PFSK-1 (cell line): ENCODE measurements around the gene LUZP2.

Source experiments
- FOXP2 ChIP-seq: optimal IDR thresholded peaks from 2 replicates; pipeline ENCODE3; 2011; ENCODE audit warnings: borderline replicate concordance, control low read depth, inconsistent platforms; ENCODE audit not compliant: insufficient read depth; ENCODE audit errors: extremely low read length, extremely low read depth
- POLR2AphosphoS5 ChIP-seq: IDR thresholded peaks from 2 replicates; pipeline ENCODE4 v1.6.1; 2012; ENCODE audit warnings: low read depth, mild to moderate bottlenecking, control low read depth, low read length, moderate library complexity
- REST ChIP-seq, 2 experiments: IDR thresholded peaks; 2 replicates each; pipeline versions ENCODE4 v1.6.1 to v1.8.0; 2011 to 2012; ENCODE audit warnings: low read depth in 2 of 2, low read length in 2 of 2, control low read depth in 1 of 2, inconsistent platforms in 1 of 2, mild to moderate bottlenecking in 1 of 2, moderate library complexity in 1 of 2; ENCODE audit not compliant: insufficient read depth in 1 of 2
- SIN3A ChIP-seq: IDR thresholded peaks from 2 replicates; pipeline ENCODE4 v1.6.1; 2012; ENCODE audit warnings: mild to moderate bottlenecking, low read length, moderate library complexity, borderline replicate concordance; ENCODE audit not compliant: insufficient read depth
- TAF1 ChIP-seq: IDR thresholded peaks from 2 replicates; pipeline ENCODE4 v1.6.1; 2012; ENCODE audit warnings: low read length, control low read depth, borderline replicate concordance; ENCODE audit not compliant: insufficient read depth

Gene LUZP2

GRCh38 chr11:24760681-24761080, 263.8 kb downstream of the LUZP2 start:
- TF ChIP-seq FOXP2 (no peak), SIN3A (no peak), POLR2AphosphoS5 (no peak)

- TF ChIP-seq TAF1: no peak
- no peak for TF ChIP-seq POLR2AphosphoS5
- no peak for TF ChIP-seq SIN3A
- no peak for TF ChIP-seq FOXP2
- no peak for TF ChIP-seq REST (IDR thresholded peaks at IDR 0.05; ENCODE audit: insufficient read depth in 1 of 2, low read depth in 2 of 2, low read length in 2 of 2)
Observed at GRCh38 chr11:24762076-24762475, 265.2 kb downstream of the LUZP2 start.

- TF ChIP-seq TAF1 (no peak), POLR2AphosphoS5 (no peak), REST (IDR thresholded peaks at IDR 0.05; ENCODE audit: insufficient read depth in 1 of 2, low read depth in 2 of 2, low read length in 2 of 2) (no peak), FOXP2 (no peak), SIN3A (no peak)
Observed at GRCh38 chr11:24767411-24767810, 270.6 kb downstream of the LUZP2 start.

GRCh38 chr11:24773322-24773721, 276.5 kb downstream of the LUZP2 start:
- TF ChIP-seq POLR2AphosphoS5 (no peak), SIN3A (no peak), TAF1 (no peak), FOXP2 (no peak), REST (IDR thresholded peaks at IDR 0.05; ENCODE audit: insufficient read depth in 1 of 2, low read depth in 2 of 2, low read length in 2 of 2) (no peak)

- no peak for TF ChIP-seq POLR2AphosphoS5
- TF ChIP-seq REST (IDR thresholded peaks at IDR 0.05; ENCODE audit: insufficient read depth in 1 of 2, low read depth in 2 of 2, low read length in 2 of 2): no peak
- TF ChIP-seq SIN3A: no peak
- no peak for TF ChIP-seq FOXP2
- no peak for TF ChIP-seq TAF1
Observed at GRCh38 chr11:24779791-24780190, 282.9 kb downstream of the LUZP2 start.
